Muscle layer of duodenum (tissue), 2 donors: ENCODE measurements around the gene TNFSF11.

Experiments
- H3K27ac ChIP-seq: one replicate; pipeline ENCODE4 v1.7.0; 2013; ENCODE audit warnings: mild to moderate bottlenecking, low read length
- H3K27me3 ChIP-seq: one replicate; pipeline ENCODE4 v1.7.0; 2013; ENCODE audit warnings: low read depth, mild to moderate bottlenecking, control low read depth, low read length
- H3K36me3 ChIP-seq, 2 donors: one replicate each; pipeline ENCODE4 v1.7.0; 2013; ENCODE audit warnings: low read length in 2 of 2, control low read depth in 1 of 2, mild to moderate bottlenecking in 1 of 2; ENCODE audit not compliant: insufficient read depth in 2 of 2, control insufficient read depth in 1 of 2
- H3K4me1 ChIP-seq, 2 donors: one replicate each; pipeline ENCODE4 v1.7.0; 2013; ENCODE audit warnings: low read length in 2 of 2, mild to moderate bottlenecking in 2 of 2, control low read depth in 1 of 2, moderate library complexity in 1 of 2; ENCODE audit not compliant: insufficient read depth in 2 of 2, control insufficient read depth in 1 of 2
- H3K4me3 ChIP-seq, 2 donors: one replicate each; pipeline ENCODE4 v1.7.0; 2013; ENCODE audit warnings: low read length in 2 of 2, low read depth in 1 of 2, mild to moderate bottlenecking in 1 of 2
- H3K9me3 ChIP-seq, 2 donors: one replicate each; pipeline ENCODE4 v1.7.0; 2013; ENCODE audit warnings: low read length in 2 of 2, control low read depth in 1 of 2, mild to moderate bottlenecking in 1 of 2; ENCODE audit not compliant: control insufficient read depth in 1 of 2
- donor health status: healthy.

The TNFSF11 gene

GRCh38 chr13:42561752-42562467 is 12.0 kb upstream of the TNFSF11 start:
- Histone ChIP-seq H3K36me3 (no peaks in the 10 kb centered on the region), H3K4me3 (no peak overlapping the region), H3K27ac (no peak overlapping the region), H3K4me1 (no peaks in the 10 kb centered on the region), H3K27me3 (no peaks in the 10 kb centered on the region), H3K9me3 (no peaks in the 10 kb centered on the region)

- H3K4me3 ChIP-seq, result no peak overlapping the region
- no peaks in the 10 kb centered on the region for H3K36me3 ChIP-seq
- H3K27ac ChIP-seq, result no peak overlapping the region
- no peaks in the 10 kb centered on the region for H3K9me3 ChIP-seq
- H3K4me1 ChIP-seq, result no peaks in the 10 kb centered on the region
- no peaks in the 10 kb centered on the region for H3K27me3 ChIP-seq
Observed at GRCh38 chr13:42567906-42568305, 6.0 kb upstream of the TNFSF11 start.

- no peaks in the 10 kb centered on the region for H3K9me3 ChIP-seq
- H3K4me1 ChIP-seq, result peaks cover 0 to 8% of the 10 kb centered on the region in 2 donors
- H3K4me3 ChIP-seq, result no peak overlapping the region
- H3K27ac ChIP-seq, result no peak overlapping the region
- peaks cover 9% of the 10 kb centered on the region for H3K27me3 ChIP-seq
- no peaks in the 10 kb centered on the region for H3K36me3 ChIP-seq
Observed at GRCh38 chr13:42569576-42570344, 4.2 kb upstream of the TNFSF11 start.

GRCh38 chr13:42571895-42572294 is 2.1 kb upstream of the TNFSF11 start:
- Histone ChIP-seq H3K27me3 (peaks cover 16% of the 10 kb centered on the region), H3K36me3 (no peaks in the 10 kb centered on the region)

GRCh38 chr13:42574435-42575311 is 721 bp downstream of the TNFSF11 start:
- Histone ChIP-seq H3K27ac (no peak overlapping the region), H3K4me1 (peaks cover 0 to 14% of the 10 kb centered on the region in 2 donors), H3K4me3 (peak overlapping the region; percentile 45 to 64), H3K27me3 (peaks cover 16% of the 10 kb centered on the region), H3K9me3 (no peaks in the 10 kb centered on the region), H3K36me3 (no peaks in the 10 kb centered on the region)

More at GRCh38 chr13:42571895-42572294, 2.1 kb upstream of the TNFSF11 start:
- no peaks in the 10 kb centered on the region for H3K9me3 ChIP-seq
- no peak overlapping the region for H3K4me3 ChIP-seq
- no peak overlapping the region for H3K27ac ChIP-seq
- H3K4me1 ChIP-seq, result peaks cover 0 to 14% of the 10 kb centered on the region in 2 donors

GRCh38 chr13:42575938-42576337 is 2.0 kb downstream of the TNFSF11 start:
- Histone ChIP-seq H3K27me3 (peaks cover 16% of the 10 kb centered on the region), H3K4me3 (no peak overlapping the region), H3K9me3 (no peaks in the 10 kb centered on the region), H3K27ac (no peak overlapping the region), H3K4me1 (peaks cover 0 to 14% of the 10 kb centered on the region in 2 donors), H3K36me3 (no peaks in the 10 kb centered on the region)

GRCh38 chr13:42577538-42577937 is 3.6 kb downstream of the TNFSF11 start:
- no peak overlapping the region for H3K27ac ChIP-seq
- H3K9me3 ChIP-seq, result no peaks in the 10 kb centered on the region
- H3K27me3 ChIP-seq, result peaks cover 16% of the 10 kb centered on the region
- peaks cover 0 to 14% of the 10 kb centered on the region in 2 donors for H3K4me1 ChIP-seq
- H3K36me3 ChIP-seq, result no peaks in the 10 kb centered on the region
- no peak overlapping the region for H3K4me3 ChIP-seq

GRCh38 chr13:42580644-42581043 is 6.7 kb downstream of the TNFSF11 start:
- no peak overlapping the region for H3K4me3 ChIP-seq
- H3K4me1 ChIP-seq, result no peaks in the 10 kb centered on the region
- H3K9me3 ChIP-seq, result no peaks in the 10 kb centered on the region
- no peak overlapping the region for H3K27ac ChIP-seq
- no peaks in the 10 kb centered on the region for H3K27me3 ChIP-seq
- no peaks in the 10 kb centered on the region for H3K36me3 ChIP-seq

- no peak overlapping the region for H3K27ac ChIP-seq
- no peaks in the 10 kb centered on the region for H3K27me3 ChIP-seq
- no peaks in the 10 kb centered on the region for H3K9me3 ChIP-seq
- no peaks in the 10 kb centered on the region for H3K4me1 ChIP-seq
- no peaks in the 10 kb centered on the region for H3K36me3 ChIP-seq
- no peak overlapping the region for H3K4me3 ChIP-seq
Observed at GRCh38 chr13:42581427-42581826, 7.5 kb downstream of the TNFSF11 start.

GRCh38 chr13:42591602-42592001 is 17.6 kb downstream of the TNFSF11 start:
- Histone ChIP-seq H3K27ac (no peak overlapping the region), H3K4me1 (no peaks in the 10 kb centered on the region), H3K4me3 (no peak overlapping the region), H3K36me3 (no peaks in the 10 kb centered on the region), H3K27me3 (no peaks in the 10 kb centered on the region), H3K9me3 (no peaks in the 10 kb centered on the region)
